ENCODE data around the gene AKAP6. TPM values are rescaled to one million over a fixed set of nuclear protein-coding genes. Genes with fewer than 3 reads are reported as not detected.

Gene AKAP6
- total RNA-seq, 1 experiment from 2014 or later = 2.3 TPM

- no TSS peak for BruUV-seq (replicated peaks)
- H3K27me3 Mint-ChIP-seq (ENCODE audit: insufficient read depth, unreplicated experiment) = no peaks in the 10 kb centered on the region
Measured at GRCh38 chr14:32421781-32422180, 92.7 kb downstream of the AKAP6 start.

GRCh38 chr14:32422440-32422839, 93.3 kb downstream of the AKAP6 start:
- ChIA-PET CTCF (no interaction called here), POLR2A (no interaction called here)
- H3K27ac Mint-ChIP-seq (ENCODE audit: low read depth, unreplicated experiment) = no peak overlapping the region
- no TSS peak for BruUV-seq (replicated peaks)
- intact Hi-C loops (cut with micrococcal nuclease) = no loop called here
- peaks cover 6% of the 10 kb centered on the region for H3K4me1 Mint-ChIP-seq (ENCODE audit: insufficient read depth, unreplicated experiment)
- H3K36me3 Mint-ChIP-seq (ENCODE audit: insufficient read depth, unreplicated experiment) = no peaks in the 10 kb centered on the region
- no peaks in the 10 kb centered on the region for H3K9me3 Mint-ChIP-seq (ENCODE audit: unreplicated experiment)
- H3K27me3 Mint-ChIP-seq (ENCODE audit: insufficient read depth, unreplicated experiment) = no peaks in the 10 kb centered on the region
- no peak for TF ChIP-seq CTCF (IDR thresholded peaks at IDR 0.05; ENCODE audit: unreplicated experiment)
- no peak for DNase-seq (ENCODE audit: unreplicated experiment)
- no peak overlapping the region for H3K4me3 Mint-ChIP-seq (ENCODE audit: unreplicated experiment)

More at GRCh38 chr14:32421781-32422180, 92.7 kb downstream of the AKAP6 start:
- intact Hi-C loops (cut with micrococcal nuclease) = no loop called here
- no peak overlapping the region for H3K4me3 Mint-ChIP-seq (ENCODE audit: unreplicated experiment)
- H3K4me1 Mint-ChIP-seq (ENCODE audit: insufficient read depth, unreplicated experiment) = peaks cover 6% of the 10 kb centered on the region
- no peak overlapping the region for H3K27ac Mint-ChIP-seq (ENCODE audit: low read depth, unreplicated experiment)
- H3K36me3 Mint-ChIP-seq (ENCODE audit: insufficient read depth, unreplicated experiment) = no peaks in the 10 kb centered on the region
- H3K9me3 Mint-ChIP-seq (ENCODE audit: unreplicated experiment) = no peaks in the 10 kb centered on the region
- TF ChIP-seq CTCF (IDR thresholded peaks at IDR 0.05; ENCODE audit: unreplicated experiment) = no peak
- POLR2A ChIA-PET = interaction anchor here (0.6 to 1.1 kb wide), 2 partner anchors 11 to 1076 kb away, joined by 3 read pairs; no protein-coding TSS in a partner anchor
- CTCF ChIA-PET = no interaction called here
- no peak for DNase-seq (ENCODE audit: unreplicated experiment)

GRCh38 chr14:32426028-32426427, 96.9 kb downstream of the AKAP6 start:
- intact Hi-C loops (cut with micrococcal nuclease) = no loop called here
- H3K9me3 Mint-ChIP-seq (ENCODE audit: unreplicated experiment) = no peaks in the 10 kb centered on the region
- H3K27ac Mint-ChIP-seq (ENCODE audit: low read depth, unreplicated experiment) = no peak overlapping the region
- no TSS peak for BruUV-seq (replicated peaks)
- no peak overlapping the region for H3K4me3 Mint-ChIP-seq (ENCODE audit: unreplicated experiment)
- ChIA-PET POLR2A (no interaction called here), CTCF (interaction anchor here (0.6 kb wide), 1 partner anchor 1896 kb away, joined by 3 read pairs; no protein-coding TSS in a partner anchor)
- TF ChIP-seq CTCF (IDR thresholded peaks at IDR 0.05; ENCODE audit: unreplicated experiment) = no peak
- DNase-seq (ENCODE audit: unreplicated experiment) = no peak
- H3K4me1 Mint-ChIP-seq (ENCODE audit: insufficient read depth, unreplicated experiment) = no peaks in the 10 kb centered on the region
- H3K27me3 Mint-ChIP-seq (ENCODE audit: insufficient read depth, unreplicated experiment) = no peaks in the 10 kb centered on the region
- no peaks in the 10 kb centered on the region for H3K36me3 Mint-ChIP-seq (ENCODE audit: insufficient read depth, unreplicated experiment)

- intact Hi-C loops (cut with micrococcal nuclease) = no loop called here
- no peak for DNase-seq (ENCODE audit: unreplicated experiment)
- Mint-ChIP-seq H3K4me3 (ENCODE audit: unreplicated experiment) (no peak overlapping the region), H3K4me1 (ENCODE audit: insufficient read depth, unreplicated experiment) (no peaks in the 10 kb centered on the region), H3K36me3 (ENCODE audit: insufficient read depth, unreplicated experiment) (no peaks in the 10 kb centered on the region), H3K27ac (ENCODE audit: low read depth, unreplicated experiment) (no peak overlapping the region), H3K27me3 (ENCODE audit: insufficient read depth, unreplicated experiment) (no peaks in the 10 kb centered on the region), H3K9me3 (ENCODE audit: unreplicated experiment) (no peaks in the 10 kb centered on the region)
- TF ChIP-seq CTCF (IDR thresholded peaks at IDR 0.05; ENCODE audit: unreplicated experiment) = no peak
- POLR2A ChIA-PET = interaction anchor here (1.0 kb wide), 1 partner anchor 9 kb away, joined by 5 read pairs; no protein-coding TSS in a partner anchor
- BruUV-seq (replicated peaks) = no TSS peak
- CTCF ChIA-PET = interaction anchor here (0.7 kb wide), 1 partner anchor 134 kb away, joined by 3 read pairs; no protein-coding TSS in a partner anchor
Measured at GRCh38 chr14:32426586-32427388, 97.7 kb downstream of the AKAP6 start.
